GM19463 (cell line): ENCODE data around the gene GYG1.

Source experiments
- ATAC-seq: cut with Tn5 transposase; IDR thresholded peaks from one replicate; pipeline ENCODE4 v1.9.1; 2021; ENCODE audit warnings: mild to moderate bottlenecking, moderate library complexity; ENCODE audit not compliant: unreplicated experiment

The GYG1 gene

GRCh38 chr3:149016242-149016641 is 24.9 kb downstream of the GYG1 start:
- no peak for ATAC-seq

DNA sequence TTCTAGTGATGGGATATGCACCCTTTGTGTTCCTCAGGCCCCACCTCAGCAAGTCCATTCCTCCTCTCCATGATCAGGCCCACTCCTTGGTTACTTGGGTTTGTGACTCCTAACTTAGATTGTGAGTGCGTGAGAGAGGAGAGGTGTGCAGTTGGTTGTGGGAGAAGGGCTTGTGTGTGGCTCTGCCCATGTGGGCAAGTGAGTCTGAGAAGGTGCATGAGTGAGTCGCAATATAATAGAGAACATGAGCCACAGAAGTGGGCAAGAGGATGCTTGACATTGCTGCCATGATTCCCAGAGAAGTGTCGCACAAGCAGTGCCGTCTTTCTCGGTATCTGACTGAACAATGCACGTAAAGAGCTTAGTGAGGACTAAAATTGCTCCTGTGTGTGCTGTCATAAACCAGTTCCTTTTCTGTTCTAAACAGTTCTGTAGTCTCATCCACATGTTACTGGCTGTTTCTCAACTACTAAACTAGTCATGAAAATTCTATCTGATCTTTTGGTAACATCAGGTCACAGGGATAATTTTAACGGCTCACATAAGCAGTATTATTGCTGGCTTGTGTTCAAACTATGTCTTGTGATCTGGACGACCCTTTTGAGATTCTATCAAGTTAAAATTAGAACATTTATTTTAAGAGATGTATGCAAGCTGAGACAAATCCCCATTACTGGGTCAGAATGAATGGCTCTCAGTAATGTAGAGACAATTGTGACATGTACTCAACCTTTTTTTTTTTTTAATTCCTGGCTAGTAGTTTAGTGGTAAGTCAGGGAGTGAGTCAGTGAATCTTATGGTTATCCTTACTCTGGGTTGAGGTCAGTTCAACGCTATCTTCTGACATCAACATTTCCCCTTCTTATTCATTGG is 25.6 kb downstream of the GYG1 start:
- ATAC-seq = no peak

GRCh38 chr3:149018247-149018646 is 26.9 kb downstream of the GYG1 start:
- ATAC-seq = no peak

GRCh38 chr3:149019580-149019979 is 28.2 kb downstream of the GYG1 start:
- no peak for ATAC-seq

- ATAC-seq = no peak
Measured at GRCh38 chr3:149020196-149020838, 29.0 kb downstream of the GYG1 start.

DNA sequence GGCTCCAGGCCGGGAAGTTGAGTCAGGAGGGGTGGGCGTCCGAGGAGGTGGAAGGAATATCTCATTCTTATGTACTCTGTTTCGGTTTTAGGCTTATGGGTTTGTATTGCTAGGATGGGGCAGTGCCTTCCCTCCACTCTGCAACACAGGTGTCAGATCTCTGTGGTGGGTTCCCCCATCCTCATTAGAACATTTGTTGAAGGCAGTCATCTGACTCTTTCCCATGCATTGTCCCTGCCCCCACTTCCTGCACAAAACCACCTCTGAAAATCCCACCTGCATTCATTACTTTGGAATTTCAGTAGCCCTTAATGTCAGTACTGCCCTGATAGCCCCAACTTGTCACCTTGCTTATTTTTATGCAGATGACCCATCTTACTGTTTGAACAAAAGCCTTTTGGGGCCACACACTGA is 29.5 kb downstream of the GYG1 start:
- ATAC-seq = no peak

DNA sequence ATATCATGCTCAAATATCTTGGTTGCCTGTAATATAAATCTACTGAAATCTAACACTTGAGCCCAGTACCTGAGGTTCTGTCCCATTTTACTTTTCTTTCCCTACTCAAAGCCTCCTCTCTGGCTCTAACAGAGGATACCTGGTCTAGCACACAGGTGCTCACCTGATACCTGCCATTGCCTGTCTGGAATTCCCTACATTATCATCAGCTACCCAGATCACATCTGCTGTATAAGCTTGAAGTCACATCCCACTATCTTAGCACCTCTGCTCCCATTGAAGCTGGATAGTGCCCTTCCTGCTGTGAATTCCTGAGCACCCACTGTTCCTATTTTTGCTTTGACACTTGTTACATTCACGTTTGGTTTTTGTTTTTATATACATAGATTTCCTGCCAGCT is 30.5 kb downstream of the GYG1 start:
- no peak for ATAC-seq

- ATAC-seq = no peak
Measured at GRCh38 chr3:149023951-149024350, 32.6 kb downstream of the GYG1 start.

- ATAC-seq = no peak
Measured at GRCh38 chr3:149026718-149027117, 35.4 kb downstream of the GYG1 start.

DNA sequence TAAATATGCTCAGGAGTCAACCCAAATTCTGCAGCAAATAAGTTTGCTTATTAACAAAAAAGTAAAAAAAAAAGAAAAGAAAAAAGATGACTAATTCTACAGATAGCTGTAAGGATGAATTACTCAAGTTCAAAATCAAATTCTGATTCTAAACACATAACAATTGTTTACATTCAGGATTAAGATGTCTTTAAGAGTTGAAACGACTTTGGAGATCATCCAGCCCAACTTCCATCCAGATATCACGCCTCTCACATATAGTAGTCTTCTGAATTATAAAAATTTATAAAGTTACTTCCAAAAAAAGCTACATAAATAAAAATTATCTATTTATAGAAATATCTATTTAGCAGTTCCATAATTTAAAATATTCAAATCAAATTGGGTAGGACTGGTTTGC is 39.8 kb downstream of the GYG1 start:
- ATAC-seq = no peak

- no peak for ATAC-seq
Measured at GRCh38 chr3:149037684-149038083, 46.3 kb downstream of the GYG1 start.

GRCh38 chr3:149038322-149038721 is 47.0 kb downstream of the GYG1 start:
- no peak for ATAC-seq

DNA sequence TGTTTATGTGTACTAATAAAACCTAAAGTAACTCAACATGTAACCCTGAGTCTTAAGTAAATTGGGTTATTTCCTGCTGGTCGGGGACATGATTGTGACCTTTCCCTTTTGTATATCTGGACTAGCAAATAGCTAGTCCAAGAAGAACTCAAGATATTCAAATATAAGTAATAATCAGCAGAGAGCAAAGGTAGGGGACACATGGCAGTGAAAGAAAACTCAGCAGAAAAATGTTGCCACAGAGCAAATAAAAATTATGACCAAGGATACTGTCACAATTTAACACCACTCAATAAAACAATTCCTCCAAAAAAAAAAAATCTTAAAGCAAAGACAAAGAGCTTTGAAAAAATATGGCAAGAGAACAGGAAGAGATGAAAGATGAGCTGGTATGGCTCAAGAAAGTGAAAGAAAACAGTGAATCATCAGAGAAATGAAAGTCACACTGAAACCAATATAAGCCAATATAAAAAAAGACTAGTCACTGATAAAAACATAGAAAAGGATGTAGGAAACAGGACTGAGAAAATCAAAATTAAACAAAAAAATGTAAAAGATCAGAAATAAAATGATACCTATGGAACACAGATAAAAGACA is 51.5 kb downstream of the GYG1 start:
- peak; percentile 89 for ATAC-seq

GRCh38 chr3:149044339-149045083 is 53.2 kb downstream of the GYG1 start:
- ATAC-seq = no peak

- no peak for ATAC-seq
Measured at GRCh38 chr3:149055575-149055974, 64.2 kb downstream of the GYG1 start.

DNA sequence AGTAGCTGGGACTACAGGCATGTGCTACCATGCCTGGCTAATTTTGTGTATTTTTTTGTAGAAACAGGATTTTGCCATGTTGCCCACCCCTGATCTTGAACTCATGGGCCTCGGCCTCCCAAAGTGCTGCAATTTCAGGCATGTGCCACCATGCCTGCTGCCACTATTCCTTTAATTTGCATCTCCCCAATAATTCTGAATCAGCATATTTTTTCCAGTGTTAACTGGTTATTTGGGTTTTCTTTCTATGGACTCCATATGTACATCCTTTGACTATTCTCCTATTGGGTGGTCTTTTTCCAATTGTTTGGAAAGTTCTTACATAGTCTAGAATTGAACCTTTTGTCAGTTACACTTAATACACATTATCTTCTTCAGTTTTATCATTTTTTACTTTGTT is 66.9 kb downstream of the GYG1 start:
- ATAC-seq = no peak

DNA sequence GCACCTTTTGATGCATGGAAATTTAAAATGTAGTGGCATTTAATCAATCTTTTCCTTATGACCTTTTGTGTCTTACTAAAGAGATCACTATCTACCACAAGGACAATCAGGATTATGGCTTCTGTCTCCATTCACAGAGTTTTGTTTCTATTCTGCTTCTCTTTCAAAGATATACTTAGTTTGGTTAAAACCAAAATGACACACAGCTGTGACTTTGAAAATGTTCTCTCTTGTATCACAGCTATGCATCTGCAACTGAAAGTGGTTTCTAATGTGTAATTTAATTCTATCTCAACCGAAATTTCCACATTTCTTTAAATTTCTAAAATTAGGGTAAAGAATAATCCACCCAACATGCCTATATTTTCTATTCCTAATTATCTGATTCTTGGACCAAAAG is 67.3 kb downstream of the GYG1 start:
- ATAC-seq = peak; percentile 81

DNA sequence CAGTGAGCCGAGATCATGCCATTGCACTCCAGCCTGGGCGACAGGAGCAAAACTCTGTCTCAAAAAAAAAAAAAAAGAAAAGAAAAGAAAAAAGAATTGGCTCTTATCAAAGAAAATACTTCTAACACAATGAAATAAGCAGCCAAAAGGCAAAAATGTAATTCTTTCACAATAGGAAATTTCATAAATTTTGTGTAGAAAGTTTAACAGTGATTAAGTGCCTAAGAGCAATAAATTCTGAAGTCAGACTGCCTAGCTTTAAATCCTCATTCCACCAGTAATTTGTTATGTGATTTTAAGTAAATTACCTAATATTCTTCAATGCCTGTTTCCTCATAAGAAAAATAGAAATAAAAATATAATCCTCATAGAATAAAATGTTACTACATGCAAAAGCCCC is 70.4 kb downstream of the GYG1 start:
- ATAC-seq = no peak

- no peak for ATAC-seq
Measured at GRCh38 chr3:149067883-149068282, 76.5 kb downstream of the GYG1 start.
